ENCODE measurements around the gene IFT122.

IFT122 gene

DNA sequence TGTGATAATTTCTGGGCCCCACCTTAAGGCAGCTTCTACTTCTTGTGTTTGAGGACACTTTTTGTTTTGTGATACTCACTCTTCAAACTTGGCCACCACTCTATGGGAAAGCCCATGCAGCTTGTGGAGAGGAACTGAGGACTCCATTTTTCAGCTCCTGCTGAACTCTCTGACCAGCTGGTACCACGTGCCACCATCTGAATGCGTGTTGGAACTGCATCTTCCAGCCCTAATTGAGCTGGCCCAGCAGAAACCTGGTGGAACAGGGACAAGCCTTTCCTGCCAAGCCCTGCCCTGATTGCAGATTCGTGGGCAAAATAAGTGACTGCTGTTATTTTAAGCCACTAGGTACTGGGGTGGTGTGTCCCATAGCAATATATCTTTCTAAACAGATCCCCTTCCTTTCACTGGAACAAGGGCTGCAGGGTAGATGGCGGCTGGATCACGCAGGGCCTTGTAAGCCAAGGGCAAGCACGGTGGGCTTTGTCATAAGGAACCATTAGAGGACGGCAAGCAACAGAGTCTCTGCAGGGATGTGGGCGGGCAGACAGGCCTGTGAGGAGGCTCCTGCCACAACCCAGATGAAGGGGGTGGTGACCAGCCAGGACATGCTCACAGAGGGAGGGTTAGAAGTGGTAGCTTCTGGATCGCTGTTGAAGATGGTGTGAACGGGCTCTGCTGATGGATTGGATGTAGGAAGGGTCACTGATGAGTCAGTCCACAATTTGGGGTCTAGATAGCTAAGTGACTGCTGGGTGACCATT, 112.4 kb downstream of the IFT122 start:
- no peaks in the 10 kb centered on the region for H3K9me3 ChIP-seq (replicated peaks in 1 of 11)
- peaks cover 17 to 29% (median 19%) of the 10 kb centered on the region in 11 experiments for H3K36me3 ChIP-seq
- H3K4me1 ChIP-seq: peaks cover 75 to 91% (median 79%) of the 10 kb centered on the region in 10 experiments
- H3K4me2 ChIP-seq: peak overlapping the region; percentile 24 to 97 (median 90); a peak in 21 of 22 replicates
- H3K27me3 ChIP-seq: no peaks in the 10 kb centered on the region
- peak overlapping the region in 8 of 11 experiments; percentile 19 to 76 (median 64); a peak in 13 of 22 replicates for H3K27ac ChIP-seq
- peak overlapping the region in 4 of 11 experiments; percentile 27 to 66 (median 33); a peak in 5 of 22 replicates for H3K9ac ChIP-seq
- no peak overlapping the region for H3K4me3 ChIP-seq
- peaks cover 0 to 35% (median 5%) of the 10 kb centered on the region in 11 experiments; a peak in 10 of 22 replicates for H4K20me1 ChIP-seq
- no peak for TF ChIP-seq Cebpa-rat (IDR thresholded peaks at IDR 0.05)

DNA sequence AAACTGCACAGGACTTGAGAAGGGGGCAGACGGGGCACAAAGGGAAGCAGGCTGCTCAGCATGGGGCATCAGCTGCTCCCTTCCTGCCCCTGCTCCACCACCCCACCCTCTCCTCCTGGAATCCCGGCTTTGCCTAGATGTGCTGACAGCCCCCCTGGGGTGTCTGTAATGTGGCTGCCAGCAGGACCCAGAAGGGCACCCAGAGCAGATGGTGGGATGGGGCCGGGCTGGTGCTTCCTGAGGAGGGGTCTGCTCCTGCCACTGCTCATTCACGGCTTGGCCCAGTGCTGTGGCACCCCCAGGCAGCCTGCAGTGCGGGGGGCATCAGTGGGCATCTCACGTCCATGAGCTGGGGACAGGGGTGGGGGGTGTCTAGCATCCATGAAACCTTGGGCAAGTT, 113.1 kb downstream of the IFT122 start:
- peaks cover 78 to 91% (median 84%) of the 10 kb centered on the region in 10 experiments for H3K4me1 ChIP-seq
- peaks cover 22 to 36% (median 26%) of the 10 kb centered on the region in 11 experiments for H3K36me3 ChIP-seq
- H3K4me3 ChIP-seq: no peak overlapping the region
- no peak for TF ChIP-seq Cebpa-rat (IDR thresholded peaks at IDR 0.05)
- H3K9me3 ChIP-seq (replicated peaks in 1 of 11): no peaks in the 10 kb centered on the region
- peak overlapping the region in 7 of 11 experiments; percentile 2 to 69 (median 35); a peak in 8 of 22 replicates for H3K9ac ChIP-seq
- peaks cover 0 to 42% (median 5%) of the 10 kb centered on the region in 11 experiments; a peak in 10 of 22 replicates for H4K20me1 ChIP-seq
- peak overlapping the region in 8 of 11 experiments; percentile 19 to 76 (median 64); a peak in 15 of 22 replicates for H3K27ac ChIP-seq
- no peaks in the 10 kb centered on the region for H3K27me3 ChIP-seq
- H3K4me2 ChIP-seq: peak overlapping the region; percentile 24 to 97 (median 90)

DNA sequence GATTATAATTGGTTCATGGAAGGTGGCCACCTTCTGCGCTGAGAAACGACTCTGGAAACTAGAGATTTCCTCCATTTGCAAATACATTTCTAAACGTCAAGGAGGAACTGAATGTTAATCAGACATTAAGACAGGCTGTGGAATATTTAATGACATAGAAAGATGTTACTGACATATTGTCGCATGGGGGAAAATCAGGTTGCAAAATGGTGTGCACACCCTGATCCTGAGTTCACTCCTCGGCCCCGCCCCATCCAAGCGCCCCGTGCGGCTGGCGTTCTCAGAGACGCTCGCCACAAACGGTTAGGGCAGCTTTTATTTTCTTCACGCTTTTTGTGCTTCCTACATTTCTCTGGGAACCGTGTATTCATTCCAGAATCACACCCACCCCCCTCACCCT, 113.7 kb downstream of the IFT122 start:
- Histone ChIP-seq H3K9ac (peak overlapping the region in 9 of 11 experiments; percentile 30 to 79 (median 59); a peak in 15 of 22 replicates), H3K4me2 (peak overlapping the region; percentile 54 to 97 (median 90)), H3K27me3 (no peaks in the 10 kb centered on the region), H3K4me3 (peak overlapping the region in 1 of 10 experiments; percentile 10; a peak in 1 of 20 replicates), H4K20me1 (peaks cover 0 to 48% (median 5%) of the 10 kb centered on the region in 11 experiments; a peak in 10 of 22 replicates), H3K4me1 (peaks cover 78 to 91% (median 87%) of the 10 kb centered on the region in 10 experiments), H3K36me3 (peaks cover 23 to 41% (median 31%) of the 10 kb centered on the region in 11 experiments), H3K27ac (peak overlapping the region in 10 of 11 experiments; percentile 13 to 76 (median 68); a peak in 18 of 22 replicates), H3K9me3 (replicated peaks in 1 of 11) (no peaks in the 10 kb centered on the region)
- no peak for TF ChIP-seq Cebpa-rat (IDR thresholded peaks at IDR 0.05)

DNA sequence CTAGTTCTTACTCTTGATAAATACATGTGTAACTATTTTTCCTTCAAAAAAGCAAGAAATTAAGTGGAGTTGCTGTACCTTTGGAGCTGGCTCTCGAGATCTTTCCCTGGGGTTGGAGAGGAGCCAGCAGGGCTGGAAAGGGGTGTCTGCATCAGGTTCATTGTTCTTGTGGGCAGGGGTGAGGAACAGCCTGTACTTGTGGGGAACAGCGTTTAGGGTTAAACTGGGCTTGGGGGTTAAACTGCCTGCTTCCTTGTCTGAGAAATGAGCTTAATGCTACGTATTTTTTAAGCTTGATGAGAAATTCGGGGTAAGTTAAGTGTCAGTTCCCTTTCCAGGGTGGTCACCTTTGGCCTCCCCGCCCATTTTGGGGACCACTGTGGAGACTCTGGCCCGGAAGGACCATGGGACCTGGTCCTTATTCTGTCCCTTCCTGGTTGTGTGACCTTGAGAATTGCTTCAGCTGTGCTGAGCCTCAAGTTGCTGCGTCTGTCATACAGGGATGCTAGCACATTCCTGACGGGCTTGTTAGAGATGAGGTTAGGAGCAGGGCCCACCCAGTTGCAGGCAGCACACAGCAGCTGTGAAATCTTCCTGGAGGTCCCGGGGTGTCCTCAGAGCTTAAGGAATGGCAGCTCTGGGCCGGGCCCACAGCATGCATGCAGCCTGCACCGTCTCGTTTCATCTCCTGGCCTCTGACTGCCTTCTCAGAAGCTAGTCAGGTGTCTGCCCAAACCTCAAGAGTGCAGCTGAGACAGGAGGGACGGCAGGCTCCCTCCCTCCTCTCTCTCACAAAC, 114.5 kb downstream of the IFT122 start:
- H3K4me3 ChIP-seq: peak overlapping the region in 1 of 10 experiments; percentile 10; a peak in 3 of 20 replicates
- no peak for TF ChIP-seq Cebpa-rat (IDR thresholded peaks at IDR 0.05)
- peak overlapping the region; percentile 38 to 79 (median 59); a peak in 21 of 22 replicates for H3K9ac ChIP-seq
- H3K4me2 ChIP-seq: peak overlapping the region; percentile 54 to 97 (median 90)
- H3K36me3 ChIP-seq: peaks cover 30 to 50% (median 39%) of the 10 kb centered on the region in 11 experiments
- peak overlapping the region in 10 of 11 experiments; percentile 13 to 76 (median 68); a peak in 20 of 22 replicates for H3K27ac ChIP-seq
- H3K4me1 ChIP-seq: peaks cover 80 to 91% (median 88%) of the 10 kb centered on the region in 10 experiments
- H3K9me3 ChIP-seq (replicated peaks in 1 of 11): no peaks in the 10 kb centered on the region
- H4K20me1 ChIP-seq: peaks cover 0 to 48% (median 5%) of the 10 kb centered on the region in 11 experiments; a peak in 10 of 22 replicates
- H3K27me3 ChIP-seq: no peaks in the 10 kb centered on the region

DNA sequence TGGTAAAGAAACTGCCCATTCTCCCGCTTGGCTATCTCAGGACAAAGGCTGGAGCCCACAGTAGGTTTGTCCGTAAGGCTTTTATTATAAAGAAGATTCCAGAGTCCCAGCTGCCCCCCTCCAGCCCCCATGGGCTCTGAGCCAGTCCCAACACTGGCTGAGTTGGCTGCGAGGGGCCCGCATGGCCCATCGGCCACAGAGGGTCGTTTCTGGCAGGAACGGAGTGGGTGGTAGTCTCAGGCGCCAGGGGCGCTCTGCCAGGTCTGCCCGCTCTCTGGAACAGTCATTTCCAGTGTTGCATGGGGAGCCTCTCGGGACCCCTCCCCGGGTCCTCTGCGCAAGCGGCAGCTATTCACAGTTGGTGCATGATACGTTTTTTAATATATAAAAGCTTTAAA, 115.1 kb downstream of the IFT122 start:
- H3K9ac ChIP-seq: peak overlapping the region; percentile 38 to 79 (median 59); a peak in 19 of 22 replicates
- no peak for TF ChIP-seq Cebpa-rat (IDR thresholded peaks at IDR 0.05)
- H3K27ac ChIP-seq: peak overlapping the region in 9 of 11 experiments; percentile 54 to 76 (median 72); a peak in 18 of 22 replicates
- no peaks in the 10 kb centered on the region for H3K9me3 ChIP-seq (replicated peaks in 1 of 11)
- no peak overlapping the region; a peak in 1 of 20 replicates for H3K4me3 ChIP-seq
- H3K27me3 ChIP-seq: no peaks in the 10 kb centered on the region
- peaks cover 80 to 92% (median 88%) of the 10 kb centered on the region in 10 experiments for H3K4me1 ChIP-seq
- peaks cover 30 to 56% (median 44%) of the 10 kb centered on the region in 11 experiments for H3K36me3 ChIP-seq
- H3K4me2 ChIP-seq: peak overlapping the region; percentile 54 to 97 (median 90)
- peaks cover 0 to 54% (median 5%) of the 10 kb centered on the region in 11 experiments; a peak in 10 of 22 replicates for H4K20me1 ChIP-seq

DNA sequence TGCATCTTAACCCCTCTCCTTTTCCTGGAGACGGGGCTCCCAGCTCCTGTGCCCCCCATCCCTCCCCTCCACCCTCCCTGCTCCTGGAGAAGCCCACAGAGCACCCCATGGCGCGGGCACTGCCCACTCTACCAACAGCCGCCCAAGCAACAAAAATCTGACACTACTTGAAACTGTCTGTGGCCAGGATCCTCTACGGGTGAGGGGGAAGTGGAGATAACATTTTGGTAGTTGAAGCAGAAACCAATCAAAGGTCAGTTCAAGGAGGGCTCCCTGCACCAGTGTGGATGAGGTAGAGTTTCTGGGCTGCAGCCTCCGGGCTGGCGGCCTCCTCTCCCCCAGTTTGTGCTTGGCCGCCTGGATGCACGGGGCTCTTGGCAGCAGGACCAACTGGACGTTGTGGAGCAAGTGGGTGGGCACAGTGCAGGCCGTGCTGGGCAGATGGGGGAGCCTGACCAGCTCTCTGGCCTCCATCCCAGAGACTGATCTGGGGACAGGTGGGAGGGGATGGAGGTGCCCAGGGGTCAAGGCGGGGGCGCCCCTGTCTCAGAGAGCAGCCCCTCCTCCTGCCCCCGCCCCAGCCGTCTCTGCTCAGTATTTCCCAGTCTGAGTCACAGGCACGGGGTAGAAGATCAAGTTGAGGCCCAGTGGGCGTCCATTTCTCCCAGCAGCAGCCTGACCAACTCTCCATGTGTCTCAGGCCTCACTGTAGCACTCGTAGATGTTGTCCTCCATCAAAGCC, 115.8 kb downstream of the IFT122 start:
- peaks cover 30 to 62% (median 47%) of the 10 kb centered on the region in 11 experiments for H3K36me3 ChIP-seq
- peak overlapping the region; percentile 11 to 79 (median 59); a peak in 17 of 22 replicates for H3K9ac ChIP-seq
- peak overlapping the region in 9 of 11 experiments; percentile 6 to 76 (median 72); a peak in 16 of 22 replicates for H3K27ac ChIP-seq
- H3K4me1 ChIP-seq: peaks cover 85 to 92% (median 89%) of the 10 kb centered on the region in 10 experiments
- H3K4me3 ChIP-seq: no peak overlapping the region; a peak in 1 of 20 replicates
- H3K4me2 ChIP-seq: peak overlapping the region; percentile 80 to 97 (median 90)
- TF ChIP-seq Cebpa-rat (IDR thresholded peaks at IDR 0.05): no peak
- H3K27me3 ChIP-seq: no peaks in the 10 kb centered on the region
- H4K20me1 ChIP-seq: peaks cover 0 to 59% (median 5%) of the 10 kb centered on the region in 11 experiments; a peak in 10 of 22 replicates
- no peaks in the 10 kb centered on the region for H3K9me3 ChIP-seq (replicated peaks in 1 of 11)

DNA sequence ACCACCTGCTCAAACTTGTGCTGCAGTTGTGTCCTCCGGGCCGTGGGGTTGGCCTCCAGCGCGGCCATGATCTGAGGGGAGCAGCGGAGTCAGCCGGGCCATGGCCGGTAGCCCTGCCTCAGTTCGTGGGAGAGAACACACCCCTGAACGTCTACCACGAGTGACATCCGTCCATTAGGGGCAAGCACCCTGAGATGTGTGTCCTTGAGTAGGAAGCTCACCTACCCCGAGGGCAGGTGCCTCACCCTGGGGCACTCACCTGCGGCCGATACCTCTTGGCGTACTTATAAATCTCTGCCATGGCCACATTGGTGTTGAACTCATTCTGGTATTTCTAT, 116.3 kb downstream of the IFT122 start:
- Histone ChIP-seq H3K27me3 (no peaks in the 10 kb centered on the region), H3K36me3 (peaks cover 30 to 68% (median 47%) of the 10 kb centered on the region in 11 experiments), H3K4me3 (no peak overlapping the region; a peak in 1 of 20 replicates), H4K20me1 (peaks cover 0 to 63% (median 5%) of the 10 kb centered on the region in 11 experiments; a peak in 10 of 22 replicates), H3K9ac (peak overlapping the region in 7 of 11 experiments; percentile 45 to 79 (median 66); a peak in 13 of 22 replicates), H3K4me2 (peak overlapping the region; percentile 80 to 97 (median 90)), H3K4me1 (peaks cover 90 to 94% (median 92%) of the 10 kb centered on the region in 10 experiments), H3K27ac (peak overlapping the region in 8 of 11 experiments; percentile 6 to 76 (median 68); a peak in 11 of 22 replicates), H3K9me3 (replicated peaks in 1 of 11) (no peaks in the 10 kb centered on the region)
- TF ChIP-seq Cebpa-rat (IDR thresholded peaks at IDR 0.05): no peak
